OCI-LY1 (cell line): ENCODE results near the gene NONO.

Experiments used
- CTCF ChIP-seq: fragments of 200-600 bp; sonication (generic), shearing (Covaris generic); IDR thresholded peaks from 2 replicates; pipeline ENCODE4 v1.5.1; 2017; ENCODE audit warnings: mild to moderate bottlenecking, antibody characterized with exemption, low read length, moderate library complexity, mixed read lengths
- EZH2 ChIP-seq: fragments of 200-600 bp; sonication (generic), shearing (Covaris generic); IDR thresholded peaks from 2 replicates; pipeline ENCODE4 v1.8.0; 2017; ENCODE audit warnings: borderline replicate concordance, mixed run types, mild to moderate bottlenecking, antibody characterized with exemption, low read length, moderate library complexity, mixed read lengths

GRCh38 chrX:71283403-71284143, at the start of gene NONO:
- TF ChIP-seq CTCF (no peak; the same call in 1 of the 2 replicates), EZH2 (no peak)
